Kidney (tissue), 14 donors: Measurements from ENCODE around the gene FMO3. TPM values are rescaled to one million over a fixed set of nuclear protein-coding genes. Genes with fewer than 3 reads are reported as not detected.

Source experiments
- DNase-seq, 5 donors: peaks; one replicate each; pipeline ENCODE4 v3.0.0-alpha.2; 2013 to 2020
- FAIRE-seq: peaks from 2 replicates; lab custom pipeline; 2012; peaks lifted over from hg19 to GRCh38; lab: Jason Lieb, UNC
- H3K27ac ChIP-seq, 2 donors: one replicate each; pipeline ENCODE4 v1.7.0; 2013; ENCODE audit warnings: low read depth in 2 of 2, low read length in 2 of 2, inconsistent platforms in 1 of 2
- H3K27me3 ChIP-seq: one replicate; pipeline ENCODE4 v1.7.1; 2013; ENCODE audit warnings: low read length, inconsistent platforms; ENCODE audit not compliant: control insufficient read depth, insufficient read depth
- H3K36me3 ChIP-seq, 3 donors: one replicate each; pipeline versions ENCODE4 v1.7.0 to v1.7.1; 2013; ENCODE audit warnings: low read length in 3 of 3, control low read depth in 1 of 3, inconsistent platforms in 1 of 3; ENCODE audit not compliant: insufficient read depth in 3 of 3, control insufficient read depth in 2 of 3
- H3K4me1 ChIP-seq, 3 donors: one replicate each; pipeline versions ENCODE4 v1.7.0 to v1.7.1; 2013; ENCODE audit warnings: low read length in 3 of 3, inconsistent platforms in 1 of 3, low read depth in 1 of 3; ENCODE audit not compliant: control insufficient read depth in 2 of 3, insufficient read depth in 2 of 3
- H3K4me3 ChIP-seq, 3 donors: one replicate each; pipeline versions ENCODE4 v1.7.0 to v1.8.1; 2013; ENCODE audit warnings: low read length in 3 of 3, control low read depth in 1 of 3, inconsistent platforms in 1 of 3
- H3K9ac ChIP-seq, 3 donors: one replicate each; pipeline versions ENCODE4 v1.7.0 to v1.7.1; 2013; ENCODE audit warnings: low read length in 3 of 3, control low read depth in 1 of 3, inconsistent platforms in 1 of 3
- H3K9me3 ChIP-seq, 3 donors: one replicate each; pipeline versions ENCODE4 v1.7.0 to v1.7.1; 2013; ENCODE audit warnings: low read length in 3 of 3, control low read depth in 1 of 3, inconsistent platforms in 1 of 3; ENCODE audit not compliant: control insufficient read depth in 2 of 3, insufficient read depth in 1 of 3
- intact Hi-C: fragments of 100-400 bp; cut with DNase I; formaldehyde crosslinking; loops from one replicate; pipeline ENCODE4 v1.11.1; 2022
- polyA plus RNA-seq: library from polyadenylated mRNA; stranded (reverse); fragments of 350-450 nt; fragmentation: Illumina TruSeq; extraction: RNeasy Lipid Tissue Mini Kit (QIAGEN cat#74804); gene quantifications from one replicate; pipeline ENCODE4 v1.2.3, GENCODE V29; 2014; ENCODE audit warnings: low read depth, low replicate concordance; ENCODE audit not compliant: insufficient read depth
- total RNA-seq: library from RNA; stranded (reverse); fragmentation: NEBNext Ultra II Directional; extraction: Animal tissue kit (Norgen Biotek cat#: 25700); gene quantifications from one replicate; pipeline ENCODE4 v1.2.1, GENCODE V29; 2021
- TF ChIP-seq, protein P1 (sequence below): IDR thresholded peaks from 3 replicates; pipeline ENCODE4 v1.5.1; 2012; ENCODE audit warnings: mild to moderate bottlenecking, moderate library complexity, borderline replicate concordance; ENCODE audit not compliant: insufficient read depth; ENCODE audit errors: extremely low read depth
- donor health status: control.
- donor health status: control.
- donor health status: control.
- donor health status: control.
- donor health status: control.
- donor health status: DM: yes; HTN: yes; CAD: no.
- donor health status: Normal renal cell carcinoma (clear cell type).

The FMO3 gene
- total and polyA plus RNA-seq, 2 donors from 2014 or later, result 7.7 to 19.3 TPM

- Histone ChIP-seq H3K36me3 (no peaks in the 10 kb centered on the region), H3K9ac (no peak overlapping the region), H3K4me3 (no peak overlapping the region), H3K4me1 (peaks cover 2 to 20% (median 8%) of the 10 kb centered on the region in 3 donors), H3K27ac (peak overlapping the region; percentile 51 to 82), H3K27me3 (no peaks in the 10 kb centered on the region), H3K9me3 (no peaks in the 10 kb centered on the region)
- intact Hi-C loops, result no loop called here
- FAIRE-seq, result no peak
- no peak for DNase-seq
- TF ChIP-seq, protein P1, sequence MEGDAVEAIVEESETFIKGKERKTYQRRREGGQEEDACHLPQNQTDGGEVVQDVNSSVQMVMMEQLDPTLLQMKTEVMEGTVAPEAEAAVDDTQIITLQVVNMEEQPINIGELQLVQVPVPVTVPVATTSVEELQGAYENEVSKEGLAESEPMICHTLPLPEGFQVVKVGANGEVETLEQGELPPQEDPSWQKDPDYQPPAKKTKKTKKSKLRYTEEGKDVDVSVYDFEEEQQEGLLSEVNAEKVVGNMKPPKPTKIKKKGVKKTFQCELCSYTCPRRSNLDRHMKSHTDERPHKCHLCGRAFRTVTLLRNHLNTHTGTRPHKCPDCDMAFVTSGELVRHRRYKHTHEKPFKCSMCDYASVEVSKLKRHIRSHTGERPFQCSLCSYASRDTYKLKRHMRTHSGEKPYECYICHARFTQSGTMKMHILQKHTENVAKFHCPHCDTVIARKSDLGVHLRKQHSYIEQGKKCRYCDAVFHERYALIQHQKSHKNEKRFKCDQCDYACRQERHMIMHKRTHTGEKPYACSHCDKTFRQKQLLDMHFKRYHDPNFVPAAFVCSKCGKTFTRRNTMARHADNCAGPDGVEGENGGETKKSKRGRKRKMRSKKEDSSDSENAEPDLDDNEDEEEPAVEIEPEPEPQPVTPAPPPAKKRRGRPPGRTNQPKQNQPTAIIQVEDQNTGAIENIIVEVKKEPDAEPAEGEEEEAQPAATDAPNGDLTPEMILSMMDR, result no peak
Observed at GRCh38 chr1:171140956-171141687, 50.4 kb downstream of the FMO3 start.

DNA sequence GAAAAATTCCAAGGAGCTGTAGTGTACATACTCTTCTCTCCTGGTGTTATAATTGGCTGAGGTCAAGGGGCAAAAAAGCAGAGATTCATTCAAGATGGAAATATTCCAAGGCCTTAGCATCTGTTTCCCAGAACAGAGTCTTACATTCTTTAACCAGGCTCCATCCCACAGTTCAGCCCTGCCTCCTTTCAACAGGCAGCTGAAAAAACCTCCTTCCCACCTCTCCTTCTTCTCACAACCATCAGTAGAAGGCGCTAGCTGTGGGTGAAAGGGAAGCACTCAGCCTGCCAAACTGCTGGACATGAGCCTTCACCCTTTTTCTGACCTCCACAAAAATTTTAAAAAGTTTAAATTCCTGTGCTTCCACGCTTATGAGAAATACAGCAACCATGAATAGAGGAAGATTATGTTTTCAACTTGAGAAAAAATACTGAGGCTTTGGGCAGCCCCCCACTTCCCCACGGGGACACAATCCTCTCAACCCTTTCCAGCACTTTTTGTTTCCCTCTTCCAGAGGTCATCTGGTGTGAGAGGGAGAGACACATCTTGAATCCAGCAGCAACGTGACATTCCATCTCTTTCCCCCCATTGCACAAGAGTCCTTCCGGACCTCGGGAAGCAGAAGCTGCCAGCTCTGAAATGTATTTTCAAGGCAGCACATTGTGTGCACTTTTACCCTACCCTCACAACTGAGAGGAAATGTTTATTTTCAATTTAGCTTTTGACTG is 51.1 kb downstream of the FMO3 start:
- H3K27ac ChIP-seq, result peak overlapping the region; percentile 36 to 82
- no peaks in the 10 kb centered on the region for H3K27me3 ChIP-seq
- no peaks in the 10 kb centered on the region for H3K9me3 ChIP-seq
- DNase-seq (peak in 4 of 5 donors; percentile 31 to 86 (median 72)), FAIRE-seq (peak; percentile 59)
- H3K36me3 ChIP-seq, result no peaks in the 10 kb centered on the region
- H3K9ac ChIP-seq, result no peak overlapping the region
- H3K4me3 ChIP-seq, result peak overlapping the region in 1 of 3 donors; percentile 5
- TF ChIP-seq, protein P1, result peak; percentile 19
- intact Hi-C loops, result no loop called here
- peaks cover 2 to 20% (median 8%) of the 10 kb centered on the region in 3 donors for H3K4me1 ChIP-seq

GRCh38 chr1:171142416-171143385 is 52.0 kb downstream of the FMO3 start:
- peaks cover 2 to 20% (median 8%) of the 10 kb centered on the region in 3 donors for H3K4me1 ChIP-seq
- H3K36me3 ChIP-seq, result no peaks in the 10 kb centered on the region
- intact Hi-C loops, result no loop called here
- H3K27ac ChIP-seq, result peak overlapping the region; percentile 36 to 82
- DNase-seq, result peak in 1 of 5 donors; percentile 38
- no peaks in the 10 kb centered on the region for H3K27me3 ChIP-seq
- FAIRE-seq, result no peak
- TF ChIP-seq, protein P1, result no peak
- no peaks in the 10 kb centered on the region for H3K9me3 ChIP-seq
- peak overlapping the region in 1 of 3 donors; percentile 5 for H3K4me3 ChIP-seq
- no peak overlapping the region for H3K9ac ChIP-seq
